HG03159 (cell line): ENCODE measurements around the gene ZNF775.
A peak's percentile ranks its signal among the peaks of the same experiment; 100 is the strongest.

ENCODE experiments used
- ATAC-seq: cut with Tn5 transposase; IDR thresholded peaks from one replicate; pipeline ENCODE4 v1.9.1; 2021; ENCODE audit warnings: mild to moderate bottlenecking, moderate library complexity; ENCODE audit not compliant: unreplicated experiment

Gene ZNF775

DNA sequence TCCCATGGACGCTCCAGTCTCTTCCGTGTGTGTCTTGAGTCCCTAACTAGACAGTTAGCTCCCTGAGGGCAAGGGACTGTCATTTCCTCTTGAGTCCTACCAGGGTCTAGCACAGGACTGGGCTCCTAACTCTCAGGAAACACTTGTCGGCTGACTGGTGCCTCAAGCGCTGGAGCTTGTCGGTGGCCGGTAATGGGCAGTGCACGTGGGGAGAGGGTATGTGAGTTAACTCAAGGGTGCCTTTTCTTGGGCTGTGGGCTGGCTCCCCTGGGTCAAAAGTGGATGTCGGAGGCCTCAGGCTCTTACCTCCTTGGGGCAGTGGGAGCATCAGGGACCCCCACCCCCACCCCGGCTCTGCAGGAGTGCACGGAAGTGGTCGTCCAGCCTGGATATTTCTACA, 32.9 kb downstream of the ZNF775 start:
- ATAC-seq: no peak

DNA sequence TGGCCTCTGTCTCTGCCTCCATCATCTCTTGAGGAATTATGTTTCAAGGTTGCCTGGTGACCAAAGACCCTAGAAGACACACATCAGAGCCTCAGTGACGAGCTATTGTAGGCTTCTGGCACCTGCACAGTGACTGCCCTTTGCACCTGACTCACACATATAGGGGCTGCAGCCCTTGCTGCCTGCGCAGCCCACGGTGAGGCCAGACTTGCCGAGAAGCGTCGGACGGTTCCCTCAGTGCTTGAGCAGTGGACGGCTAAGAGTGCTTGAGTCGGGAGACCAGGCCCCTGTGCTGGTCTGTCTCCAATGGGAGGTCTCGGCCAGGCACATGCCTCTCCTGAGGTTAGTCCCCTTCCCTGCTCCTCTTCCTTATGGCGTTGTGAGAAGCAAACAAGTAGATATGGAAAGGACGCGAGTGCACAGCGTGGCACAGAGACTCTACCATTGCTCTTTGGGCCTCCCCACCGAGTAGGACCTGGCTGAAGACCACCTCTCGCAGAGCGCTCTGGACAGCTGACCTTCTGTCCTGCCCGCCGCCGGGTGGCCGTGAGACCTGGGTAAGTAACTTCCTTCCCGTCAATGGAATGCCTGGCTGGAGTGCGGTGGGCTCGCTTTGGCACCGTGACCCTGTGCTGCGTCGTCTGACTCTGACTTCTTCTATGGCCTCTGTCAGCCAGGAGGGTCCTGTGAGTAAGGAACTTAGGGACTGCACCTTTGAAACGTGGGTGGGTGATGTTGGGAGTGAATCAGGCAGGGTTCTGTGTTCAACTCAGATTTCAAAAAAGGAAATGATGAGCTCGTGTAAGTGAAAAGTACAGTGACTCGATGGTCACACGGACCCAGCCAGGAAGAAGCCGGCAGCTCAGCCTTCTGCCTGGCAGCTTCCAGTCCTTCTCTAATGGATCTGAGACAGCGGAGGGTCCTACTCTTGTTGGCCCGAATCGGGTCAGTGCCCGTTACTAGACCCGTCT, 33.7 kb downstream of the ZNF775 start:
- ATAC-seq: no peak

DNA sequence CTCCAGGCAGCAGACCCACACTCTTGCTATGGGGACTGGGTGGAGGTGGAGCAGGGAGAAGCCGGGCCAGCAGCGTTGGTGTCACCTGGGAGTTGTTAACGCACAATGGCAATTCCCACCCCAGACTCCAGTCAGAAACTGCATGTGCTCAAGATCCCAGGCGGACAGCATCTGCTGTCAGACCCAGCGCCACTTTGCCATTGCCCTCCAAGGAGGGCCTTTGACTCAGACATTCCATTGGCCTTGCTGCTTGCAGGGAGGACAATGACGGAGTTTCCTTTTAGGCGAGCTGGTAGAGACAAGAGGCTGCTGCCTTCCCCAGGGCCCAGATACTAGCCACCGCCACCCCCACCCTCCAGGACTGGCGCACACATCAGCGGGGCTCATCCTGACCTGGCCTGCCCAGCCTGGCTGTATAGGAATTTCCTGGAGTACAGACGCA, 34.5 kb downstream of the ZNF775 start:
- ATAC-seq: no peak

DNA sequence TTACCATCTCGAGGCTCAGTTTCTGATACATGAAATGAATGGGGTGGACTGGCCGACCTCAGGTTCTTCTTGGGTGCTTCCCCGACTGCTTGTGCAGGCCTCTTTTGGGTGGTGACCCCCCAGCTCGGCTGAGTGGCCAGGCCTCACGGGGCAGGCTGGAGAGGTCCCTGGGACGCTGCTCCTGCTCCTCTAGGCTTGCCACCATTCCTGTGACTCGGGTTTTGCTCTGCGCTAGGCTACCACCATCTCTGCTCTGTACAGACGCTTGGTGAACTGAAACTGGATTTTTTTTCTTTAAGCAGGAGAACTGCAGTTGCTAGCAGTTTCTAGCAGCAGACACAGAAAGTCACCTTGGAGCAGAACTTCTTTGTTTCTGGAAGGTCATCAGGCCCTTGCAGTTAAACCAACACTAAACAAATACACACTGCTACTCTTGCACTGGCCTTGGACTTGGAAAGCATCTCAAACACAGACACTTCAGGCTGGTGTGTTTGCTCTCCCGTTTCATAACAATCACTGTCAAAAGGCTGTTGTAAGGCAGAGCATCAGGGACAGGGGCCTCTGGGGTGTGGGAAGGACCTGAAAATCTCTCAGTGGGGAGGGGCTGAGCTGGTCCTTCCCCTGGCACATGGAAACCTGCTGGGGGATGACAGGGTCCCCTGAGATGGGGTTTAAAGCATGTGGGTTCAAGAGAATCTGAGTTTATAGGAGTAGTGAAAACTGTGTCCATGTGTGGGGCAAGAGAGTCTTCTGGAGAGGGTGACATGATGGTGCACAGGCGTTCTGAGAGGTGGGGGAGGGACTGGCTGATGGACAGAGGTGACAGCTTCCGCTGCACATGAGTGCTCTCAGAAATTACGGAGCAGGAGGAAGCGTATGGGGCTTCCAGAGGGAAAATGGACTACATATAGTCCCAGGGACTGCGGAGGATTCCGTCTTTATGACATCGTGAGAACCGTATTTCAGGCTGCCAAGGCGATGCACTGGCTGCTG, 36.3 kb downstream of the ZNF775 start:
- no peak for ATAC-seq

DNA sequence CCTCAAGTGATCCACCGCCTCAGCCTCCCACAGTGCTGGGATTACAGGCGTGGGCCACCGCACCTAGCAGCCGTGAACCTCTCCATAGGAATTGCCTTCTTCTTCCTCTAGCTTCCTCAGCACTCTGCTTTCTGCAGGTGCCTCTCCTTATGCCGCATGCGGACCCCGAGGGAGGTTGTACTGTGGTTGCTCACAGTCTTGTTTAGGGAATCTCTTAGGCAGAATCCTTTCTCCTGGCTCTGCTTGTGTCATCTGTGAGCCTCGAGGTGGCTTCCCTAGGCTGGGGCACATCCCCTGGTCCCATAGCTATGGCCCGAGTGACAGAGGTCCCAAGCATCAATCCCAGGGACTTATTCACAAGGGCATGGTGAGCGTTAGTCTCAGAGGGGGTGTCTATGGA, 38.1 kb downstream of the ZNF775 start:
- ATAC-seq: no peak

DNA sequence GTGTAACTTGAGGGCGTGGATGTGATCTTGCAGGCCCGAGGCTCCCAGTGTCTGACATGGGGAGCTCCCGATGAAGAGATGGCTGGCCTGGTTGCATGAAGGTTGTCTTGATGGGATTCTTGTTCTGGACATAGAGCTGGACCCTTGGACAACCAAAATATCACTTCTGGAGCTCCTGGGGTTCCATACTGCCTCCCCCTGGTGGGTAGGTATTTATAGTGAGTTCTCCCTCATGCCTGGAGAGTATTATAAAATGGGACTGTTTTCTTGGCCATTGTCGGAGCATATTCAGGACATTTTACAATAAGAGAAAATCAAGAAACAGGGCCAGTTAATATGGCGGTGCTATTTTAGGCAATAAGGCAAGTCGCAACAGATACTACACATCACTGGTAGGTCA, 38.7 kb downstream of the ZNF775 start:
- no peak for ATAC-seq

DNA sequence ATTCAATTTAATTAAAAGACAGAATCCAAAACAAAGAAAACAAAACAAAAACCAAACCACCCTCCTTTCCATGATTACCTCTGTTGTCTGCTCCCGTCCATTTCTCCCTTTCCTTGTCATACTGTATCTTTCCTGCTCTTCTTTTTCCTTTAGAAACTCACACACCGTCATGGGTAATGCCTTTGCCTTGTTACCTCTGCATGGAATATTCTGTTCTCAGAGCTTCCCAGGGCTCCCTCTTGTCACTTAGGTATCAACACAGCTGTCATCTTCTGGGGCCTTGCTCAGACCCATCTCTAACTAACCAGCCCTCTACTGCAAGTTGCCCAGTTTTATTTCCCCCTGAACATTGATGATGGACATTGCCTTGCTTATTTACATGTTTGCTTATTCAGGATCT, 41.1 kb downstream of the ZNF775 start:
- no peak for ATAC-seq

DNA sequence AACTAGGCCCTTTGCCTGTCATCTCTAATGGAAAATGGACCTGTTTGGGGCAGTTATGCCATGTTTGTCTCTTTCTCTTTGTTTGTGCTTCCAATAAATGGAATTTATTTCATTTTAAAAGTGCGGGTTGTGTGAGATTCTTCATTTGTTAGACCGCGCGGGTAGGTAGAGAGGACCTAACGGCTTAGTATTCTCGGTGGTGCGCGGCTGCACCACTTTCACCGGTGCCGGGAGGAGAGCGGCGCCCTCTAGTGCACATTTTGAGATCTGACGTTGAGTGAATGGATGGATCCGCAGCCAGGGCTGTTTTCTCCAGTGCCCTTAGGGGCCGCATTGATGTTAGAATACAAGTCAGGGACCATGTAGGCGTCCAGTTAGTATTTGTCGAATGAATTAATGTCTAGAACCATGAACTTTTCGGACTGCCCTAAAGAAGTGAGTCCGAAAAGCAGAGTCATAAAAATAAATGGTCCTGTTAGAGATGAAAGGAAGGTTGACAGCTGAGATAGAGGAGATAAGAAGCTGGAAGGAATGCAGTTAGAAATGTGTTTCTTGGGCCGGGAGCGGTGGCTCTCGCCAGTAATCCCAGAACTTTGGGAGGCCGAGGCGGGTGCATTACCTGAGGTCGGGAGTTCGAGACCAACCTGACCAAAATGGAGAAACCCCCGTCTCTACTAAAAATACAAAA, 42.0 kb downstream of the ZNF775 start:
- peak; percentile 96 for ATAC-seq

DNA sequence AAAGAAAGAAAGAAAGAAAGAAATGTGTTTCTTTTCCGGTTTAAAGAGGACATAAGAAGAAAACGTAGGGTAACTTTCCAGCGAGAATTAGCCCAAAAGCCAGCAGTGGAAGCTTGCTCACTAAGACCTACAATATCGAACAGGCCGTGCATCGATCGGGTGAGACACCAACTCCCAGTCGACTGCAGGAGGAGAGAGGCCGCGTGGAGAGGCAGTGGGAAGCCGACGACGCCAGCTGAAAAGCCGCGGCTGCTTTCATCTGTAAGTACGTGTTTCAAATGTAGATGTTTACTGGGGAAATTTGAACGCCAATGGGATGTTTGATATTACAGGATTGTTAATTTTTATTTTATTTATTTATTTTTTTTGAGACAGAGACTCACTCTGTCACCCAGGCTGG, 42.7 kb downstream of the ZNF775 start:
- ATAC-seq: no peak

DNA sequence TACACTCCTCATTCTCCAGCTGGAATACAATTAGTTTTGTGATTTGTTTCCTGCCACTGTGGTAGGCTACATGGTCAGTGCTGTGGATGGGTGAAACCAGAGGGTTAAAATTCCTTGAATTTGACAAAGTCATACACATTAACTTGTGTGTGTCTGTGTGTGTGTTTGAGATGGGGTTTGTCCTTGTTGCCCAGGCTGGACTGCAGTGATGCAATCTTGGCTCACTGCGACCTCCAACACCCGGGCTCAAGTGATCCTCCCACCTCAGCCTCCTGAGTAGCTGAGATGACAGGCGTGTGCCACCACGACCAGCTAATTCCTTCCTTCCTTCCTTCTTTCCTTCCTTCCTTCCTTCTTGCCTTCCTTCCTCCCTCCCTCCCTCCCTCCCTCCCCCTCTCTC, 46.5 kb downstream of the ZNF775 start:
- ATAC-seq: no peak

DNA sequence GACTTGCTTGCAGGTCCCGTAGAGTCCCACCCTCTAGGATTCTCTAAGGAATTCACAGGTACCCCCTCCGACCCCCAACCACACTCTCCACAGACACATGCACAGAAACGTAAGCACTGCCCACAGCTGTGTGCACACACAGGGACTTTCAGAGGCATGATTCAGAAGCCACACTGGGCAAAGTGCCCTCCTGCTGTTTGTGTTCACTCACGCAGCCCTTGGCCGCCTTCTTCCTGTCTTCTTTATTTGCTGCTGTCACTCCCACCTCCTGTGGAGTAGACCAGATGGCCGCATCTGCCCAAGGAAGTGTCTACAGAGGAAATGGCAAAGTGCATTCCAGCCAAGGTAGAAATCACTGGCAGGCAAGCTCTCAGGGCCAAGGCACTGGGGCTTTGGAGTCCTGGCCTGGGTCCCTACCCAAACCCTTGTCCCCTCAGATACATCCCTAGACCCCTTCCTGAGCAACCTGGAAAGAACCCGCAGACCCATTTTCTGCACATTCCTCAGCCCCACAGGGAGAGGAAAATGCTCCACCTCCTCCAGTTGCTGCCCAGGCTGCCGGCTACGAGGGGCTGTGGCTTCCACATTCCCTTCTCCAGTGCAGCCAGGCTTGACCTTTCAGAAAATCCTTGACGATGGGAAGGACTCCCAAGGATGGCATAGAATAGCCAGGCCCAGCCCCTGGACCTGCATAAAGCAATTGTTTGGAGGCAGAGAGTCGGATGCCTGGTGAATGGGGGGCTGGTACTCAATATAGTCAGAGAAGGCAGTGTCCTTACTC, 49.7 kb downstream of the ZNF775 start:
- peak; percentile 46 for ATAC-seq

DNA sequence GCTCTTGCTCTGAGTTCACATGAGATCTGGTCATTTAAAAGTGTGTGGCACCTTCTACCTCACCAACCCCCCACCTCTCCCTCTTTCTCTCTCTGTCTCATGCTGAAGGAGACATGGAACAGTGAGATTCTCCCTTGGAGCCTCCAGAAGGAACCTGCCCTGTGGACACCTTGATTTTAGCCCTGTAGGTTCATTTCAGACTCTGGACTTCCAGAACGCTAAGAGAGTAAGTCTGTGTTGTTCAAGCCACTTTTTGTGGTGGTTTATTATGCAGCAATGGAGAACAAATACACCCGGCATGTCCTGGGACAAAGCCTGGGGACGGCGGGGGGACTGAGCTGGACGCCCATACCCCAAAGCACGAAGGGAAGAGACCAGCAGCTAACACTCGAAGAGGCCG, 50.6 kb downstream of the ZNF775 start:
- ATAC-seq: no peak

DNA sequence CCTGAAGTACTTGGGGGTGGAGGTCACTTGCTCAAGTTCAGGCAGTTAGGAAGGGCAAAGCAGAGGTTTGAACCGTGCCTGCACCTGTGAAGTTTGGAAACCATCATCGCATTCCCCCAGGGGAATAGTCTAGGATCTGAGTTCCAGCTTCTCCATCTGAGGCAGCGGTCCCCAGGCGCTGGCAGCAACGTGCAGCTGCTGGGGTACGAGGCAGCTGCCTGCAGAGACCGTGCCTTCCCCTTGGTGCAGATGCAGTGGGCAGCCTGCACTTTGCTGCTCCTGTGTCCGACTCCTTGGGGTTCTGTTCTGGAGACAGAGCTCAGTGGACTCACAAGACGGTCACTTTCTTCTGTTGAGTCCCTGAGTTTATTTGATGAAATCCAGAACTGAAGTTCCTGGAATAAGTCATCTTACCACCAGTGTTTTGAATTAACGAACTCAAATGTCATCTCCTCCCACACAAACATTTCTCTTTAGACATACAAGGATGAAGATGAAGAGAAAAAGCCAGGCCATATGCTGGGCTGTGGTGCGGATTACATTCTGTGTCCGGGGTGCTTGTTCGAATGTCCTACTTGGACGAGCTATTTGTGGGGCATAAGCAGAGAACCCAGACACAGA, 51.4 kb downstream of the ZNF775 start:
- ATAC-seq: no peak

DNA sequence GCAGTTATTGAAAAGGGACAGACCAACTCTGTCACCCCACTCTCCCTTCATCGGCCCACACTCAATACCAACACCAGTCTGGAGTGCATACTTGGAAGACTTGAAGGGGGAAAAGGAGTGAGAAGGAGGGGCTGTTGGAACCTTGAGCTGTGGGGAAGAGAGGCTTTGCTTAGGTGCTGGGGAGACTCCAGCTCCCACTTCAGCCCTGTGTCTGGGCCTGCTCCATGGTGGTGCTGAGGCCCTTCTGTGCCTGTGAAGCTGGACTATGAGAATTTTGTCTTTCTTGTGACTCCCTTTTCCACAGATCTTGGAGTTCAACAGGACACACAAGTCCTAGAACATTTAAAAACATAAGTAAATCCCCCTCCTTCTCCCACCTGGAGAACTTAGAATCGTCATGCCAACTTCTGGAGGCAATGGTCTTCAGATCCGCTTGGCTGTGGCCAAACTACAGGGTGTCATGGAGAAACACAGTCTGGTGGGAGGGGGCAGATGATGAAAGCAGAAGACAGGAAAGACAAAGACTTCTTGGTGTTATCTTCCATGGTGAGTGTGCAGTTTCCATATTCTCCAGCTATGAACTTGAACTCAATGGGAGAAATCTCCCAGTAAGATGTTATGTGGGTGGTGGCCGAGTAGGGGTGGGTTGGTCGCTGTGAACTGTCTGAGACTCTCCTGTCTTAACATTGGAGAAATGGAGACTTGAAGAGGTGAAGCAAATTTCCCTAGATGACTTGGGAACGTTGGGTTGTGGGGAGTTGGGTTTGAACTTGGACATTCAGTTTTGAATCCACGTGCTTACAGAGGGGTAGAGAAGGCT, 52.9 kb downstream of the ZNF775 start:
- no peak for ATAC-seq

DNA sequence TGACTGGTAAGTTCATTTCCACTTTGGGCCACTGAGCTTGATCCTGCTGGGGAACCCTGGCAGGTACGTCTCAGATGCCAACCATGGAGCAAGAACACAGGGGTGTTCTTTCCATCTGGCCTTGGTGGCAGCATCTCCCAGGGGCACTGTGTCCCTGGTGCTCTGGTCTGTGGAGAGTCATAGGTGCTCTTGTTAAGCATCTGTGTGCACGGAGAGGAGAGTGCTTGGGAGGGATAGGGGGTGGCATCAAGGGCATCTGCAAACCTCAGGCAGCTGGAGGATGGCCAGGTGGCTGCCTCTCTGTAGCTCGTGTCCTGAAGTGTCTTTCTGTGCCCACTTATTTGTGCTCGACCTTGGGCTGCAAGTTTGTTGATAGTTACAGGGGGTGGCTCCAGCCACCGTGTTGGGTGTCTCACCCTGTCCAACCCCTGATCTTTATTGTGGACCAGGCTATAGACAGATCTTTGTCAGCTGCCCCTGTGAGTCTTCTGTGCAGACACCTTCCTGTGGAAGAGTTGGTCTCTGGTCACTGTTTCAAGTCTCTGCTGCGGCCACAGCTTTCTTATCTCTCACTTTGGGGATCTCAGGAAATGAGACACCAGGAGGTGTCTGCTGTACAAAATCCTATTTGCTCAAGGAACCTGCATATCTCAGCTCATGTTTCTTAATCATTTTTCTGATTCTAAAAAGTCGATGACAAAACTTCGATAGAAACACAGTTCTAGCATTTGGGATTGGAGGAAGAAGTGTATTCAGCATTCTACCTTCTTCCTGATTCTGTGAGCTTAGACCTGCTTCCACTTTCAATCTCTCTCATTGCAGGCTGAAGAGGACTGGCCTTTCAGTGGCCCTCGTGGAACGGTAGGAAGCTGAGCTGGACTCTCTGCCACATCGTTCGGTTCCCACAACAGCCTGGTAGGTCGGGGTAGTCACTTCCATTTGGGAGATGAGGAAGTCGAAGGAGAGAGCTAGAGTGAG, 54.1 kb downstream of the ZNF775 start:
- ATAC-seq: peak; percentile 23

DNA sequence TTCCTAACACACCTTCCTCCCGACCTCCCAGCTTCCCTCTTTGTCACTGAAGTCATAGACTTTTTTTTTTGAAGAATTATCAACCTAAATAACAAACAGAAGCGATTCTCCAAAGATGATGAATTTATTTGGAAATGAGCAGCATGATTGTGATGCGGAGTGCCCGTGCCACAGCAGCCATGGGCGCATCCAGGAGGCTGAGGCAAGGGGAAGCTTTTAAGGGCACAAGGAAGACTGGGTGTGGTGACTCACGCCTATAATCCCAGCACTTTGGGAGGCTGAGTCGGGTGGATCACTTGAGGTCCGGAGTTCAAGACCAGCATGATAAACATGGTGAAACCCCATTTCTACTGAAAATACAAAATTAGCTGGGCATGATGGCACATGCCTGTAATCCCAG, 55.1 kb downstream of the ZNF775 start:
- no peak for ATAC-seq

DNA sequence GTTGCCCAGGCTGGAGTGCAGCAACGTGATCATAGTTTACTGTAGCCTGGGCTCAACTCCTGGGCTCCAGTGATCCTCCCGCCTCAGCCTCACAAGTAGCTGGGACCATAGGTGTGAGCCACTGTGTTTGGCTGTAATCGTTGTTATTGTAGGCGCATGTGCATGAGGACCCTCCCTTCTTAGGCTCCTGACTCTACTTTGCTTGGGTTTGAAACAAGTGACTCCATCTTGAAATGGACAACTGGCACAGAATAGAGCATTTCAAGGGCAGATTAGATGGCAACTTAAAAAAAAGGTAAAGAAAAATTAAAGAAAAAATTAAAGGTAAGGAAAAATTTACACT, 55.9 kb downstream of the ZNF775 start:
- no peak for ATAC-seq
